ENCODE data around the gene GDPGP1. TPM values are rescaled to one million over a fixed set of nuclear protein-coding genes. Genes with fewer than 3 reads are reported as not detected.

Gene GDPGP1
- total and polyA plus RNA-seq, 2 of the 4 experiments (the other 2 are of a cell fraction), result 2.3 to 4.1 TPM

- TF ChIP-seq USF2 (IDR thresholded peaks at IDR 0.05; ENCODE audit: low read depth, low read length) (no peak), POLR2A (IDR thresholded peaks at IDR 0.05; ENCODE audit: low read depth, low read length) (no peak), CHD1 (IDR thresholded peaks at IDR 0.05; ENCODE audit: low read depth, low read length) (no peak), FOS (IDR thresholded peaks at IDR 0.05; ENCODE audit: low read depth, low read length) (no peak), CTCF (conservative IDR thresholded peaks at IDR 0.05; ENCODE audit: low read depth, low read length) (no peak), RCOR1 (IDR thresholded peaks at IDR 0.05; ENCODE audit: insufficient replicate concordance, low read length) (no peak)
- H2BK5ac ChIP-seq (ENCODE audit: low read depth, low read length, poor library complexity, severe bottlenecking), result no peak overlapping the region
- H3K27me3 ChIP-seq (ENCODE audit: control insufficient read depth, insufficient read depth, low read length), result no peaks in the 10 kb centered on the region
- no peak overlapping the region for H3K4me3 ChIP-seq (ENCODE audit: insufficient read depth, low read depth, low read length)
- H3K9me3 ChIP-seq (ENCODE audit: control insufficient read depth, insufficient read depth, low read length), result no peaks in the 10 kb centered on the region
- peaks cover 3% of the 10 kb centered on the region; the same call in 1 of the 2 replicates for H3K4me1 ChIP-seq (ENCODE audit: control insufficient read depth, insufficient read depth, low read length)
- dilution Hi-C loops (cut with HindIII; ENCODE audit: low sequenced_read_pairs, unreplicated experiment) (no loop called here), in situ Hi-C loops (cut with MboI; ENCODE audit: low sequenced_read_pairs) (loop anchor here (10.0 kb wide), 1 partner anchor 330 kb away; the partner anchor contains the start of gene AP3S2), intact Hi-C loops (cut with micrococcal nuclease) (loop anchor here (10.0 kb wide), 1 partner anchor 140 kb away; no protein-coding TSS in a partner anchor)
- no peak overlapping the region for H2BK15ac ChIP-seq (ENCODE audit: low read depth, low read length)
- no peak overlapping the region for H3K27ac ChIP-seq (ENCODE audit: insufficient read depth, low read length)
- BruUV-seq (replicated peaks), result no TSS peak
- no peaks in the 10 kb centered on the region for H3K9me1 ChIP-seq (ENCODE audit: insufficient read depth, low read length)
- H2BK20ac ChIP-seq (ENCODE audit: low read depth, low read length), result no peak overlapping the region
- H4K20me1 ChIP-seq (ENCODE audit: insufficient read depth, low read length), result no peaks in the 10 kb centered on the region
- CTCF ChIA-PET, result no interaction called here
- WGBS, 2 experiments (ENCODE audit: extremely low coverage in 2 of 2, insufficient read length in 1 of 2), result 95% methylated on average over 4 of the region's 17 CpGs; no CpG with 5 or more reads in 1 of the 2 experiments
- H2AFZ ChIP-seq (replicated peaks; ENCODE audit: low read length, poor library complexity), result no peak overlapping the region
- no peak overlapping the region for H4K91ac ChIP-seq (ENCODE audit: insufficient read depth, low read depth, low read length)
- no peak overlapping the region for H3K56ac ChIP-seq (ENCODE audit: extremely low read depth, insufficient read depth, low read length)
- no peak overlapping the region for H2AK5ac ChIP-seq (ENCODE audit: low read depth, low read length)
- H3K18ac ChIP-seq (ENCODE audit: low read depth, low read length), result no peak overlapping the region
- no peak overlapping the region for H4K8ac ChIP-seq (ENCODE audit: low read depth in 2 of 2, low read length in 2 of 2)
- no peak overlapping the region for H3K14ac ChIP-seq (replicated peaks; ENCODE audit: low read depth, low read length)
- peaks cover 52% of the 10 kb centered on the region for H3K36me3 ChIP-seq (ENCODE audit: control insufficient read depth, insufficient read depth, low read length)
- POLR2A ChIA-PET (ENCODE audit: unreplicated experiment), result no interaction called here
- no peak overlapping the region for H3K4me2 ChIP-seq (ENCODE audit: low read depth, low read length)
- peaks cover 0 to 4% of the 10 kb centered on the region in 2 experiments; a peak in 2 of 4 replicates for H3K79me1 ChIP-seq (ENCODE audit: low read depth in 1 of 2, low read length in 2 of 2)
- H3K9ac ChIP-seq (ENCODE audit: low read depth, low read length), result no peak overlapping the region
- no peak for DNase-seq
- H4K5ac ChIP-seq (ENCODE audit: low read depth, low read length), result no peak overlapping the region
- H3K23ac ChIP-seq (ENCODE audit: low read depth, low read length), result no peak overlapping the region
- no peak for ATAC-seq (ENCODE audit: low read depth)
- H2BK120ac ChIP-seq (ENCODE audit: low read depth, low read length), result no peak overlapping the region
- no peak overlapping the region for H2AK9ac ChIP-seq (replicated peaks; ENCODE audit: low read depth, low read length, poor library complexity)
- no peak overlapping the region for H3K4ac ChIP-seq (ENCODE audit: low read depth, low read length)
Observed at GRCh38 chr15:90225047-90225446, 9.0 kb upstream of the GDPGP1 start.
